ENCODE measurements around the gene SIRPB1. TPM values are rescaled to one million over a fixed set of nuclear protein-coding genes. Genes with fewer than 3 reads are reported as not detected.

Gene SIRPB1
- total and polyA plus RNA-seq, 8 donors: 0.05 to 3.6 (median 0.82) TPM; not detected in 1

DNA sequence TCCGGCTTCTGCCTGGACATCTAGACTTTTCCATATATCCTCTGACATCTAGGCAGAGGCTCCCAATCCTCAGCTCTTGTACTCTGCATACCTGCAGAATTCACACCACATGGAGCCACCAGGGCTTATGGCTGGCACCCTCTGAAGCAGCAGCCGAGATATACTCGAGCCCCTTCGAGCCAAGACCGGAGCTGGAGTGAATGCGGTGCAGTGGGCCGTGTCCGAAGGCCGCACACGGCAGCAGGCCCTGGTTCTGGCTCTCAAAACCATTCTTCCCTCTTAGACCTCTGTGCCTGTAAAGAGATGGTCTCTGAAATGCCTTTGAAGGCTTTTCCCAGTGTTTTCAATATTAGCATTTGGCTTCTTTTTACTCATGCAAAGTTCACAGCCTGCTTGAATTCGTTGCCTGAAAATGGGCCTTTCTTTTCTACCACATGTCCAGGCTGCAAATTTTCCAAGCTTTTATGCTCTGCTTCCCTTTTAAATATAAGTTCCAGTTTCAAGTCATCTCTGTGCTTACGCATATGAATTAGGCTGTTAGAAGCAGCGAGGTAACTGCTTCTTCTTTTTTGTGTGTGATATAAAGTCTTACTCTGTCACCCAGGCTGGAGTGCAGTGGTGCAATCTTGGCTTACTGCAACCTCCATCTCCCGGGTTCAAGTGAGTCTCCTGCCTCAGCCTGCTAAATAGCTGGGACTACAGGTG lies 3.8 kb upstream of the SIRPB1 start:
- intact Hi-C loops (cut with DNase I): no loop called here
- H3K36me3 ChIP-seq: no peaks in the 10 kb centered on the region
- H3K27me3 ChIP-seq: peaks cover 0 to 7% (median 0%) of the 10 kb centered on the region in 4 donors
- no peak overlapping the region for H3K27ac ChIP-seq
- no peaks in the 10 kb centered on the region for H3K9me3 ChIP-seq
- DNase-seq: no peak
- peak in 1 of 4 donors; percentile 55 for ATAC-seq
- WGBS, 2 donors: 78 to 81% methylated on average over 14 of the region's 14 CpGs
- no peaks in the 10 kb centered on the region for H3K4me1 ChIP-seq
- TF ChIP-seq, protein P1, sequence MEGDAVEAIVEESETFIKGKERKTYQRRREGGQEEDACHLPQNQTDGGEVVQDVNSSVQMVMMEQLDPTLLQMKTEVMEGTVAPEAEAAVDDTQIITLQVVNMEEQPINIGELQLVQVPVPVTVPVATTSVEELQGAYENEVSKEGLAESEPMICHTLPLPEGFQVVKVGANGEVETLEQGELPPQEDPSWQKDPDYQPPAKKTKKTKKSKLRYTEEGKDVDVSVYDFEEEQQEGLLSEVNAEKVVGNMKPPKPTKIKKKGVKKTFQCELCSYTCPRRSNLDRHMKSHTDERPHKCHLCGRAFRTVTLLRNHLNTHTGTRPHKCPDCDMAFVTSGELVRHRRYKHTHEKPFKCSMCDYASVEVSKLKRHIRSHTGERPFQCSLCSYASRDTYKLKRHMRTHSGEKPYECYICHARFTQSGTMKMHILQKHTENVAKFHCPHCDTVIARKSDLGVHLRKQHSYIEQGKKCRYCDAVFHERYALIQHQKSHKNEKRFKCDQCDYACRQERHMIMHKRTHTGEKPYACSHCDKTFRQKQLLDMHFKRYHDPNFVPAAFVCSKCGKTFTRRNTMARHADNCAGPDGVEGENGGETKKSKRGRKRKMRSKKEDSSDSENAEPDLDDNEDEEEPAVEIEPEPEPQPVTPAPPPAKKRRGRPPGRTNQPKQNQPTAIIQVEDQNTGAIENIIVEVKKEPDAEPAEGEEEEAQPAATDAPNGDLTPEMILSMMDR (IDR thresholded peaks at IDR 0.05): no peak
- H3K4me3 ChIP-seq: no peak overlapping the region
- FAIRE-seq: no peak

DNA sequence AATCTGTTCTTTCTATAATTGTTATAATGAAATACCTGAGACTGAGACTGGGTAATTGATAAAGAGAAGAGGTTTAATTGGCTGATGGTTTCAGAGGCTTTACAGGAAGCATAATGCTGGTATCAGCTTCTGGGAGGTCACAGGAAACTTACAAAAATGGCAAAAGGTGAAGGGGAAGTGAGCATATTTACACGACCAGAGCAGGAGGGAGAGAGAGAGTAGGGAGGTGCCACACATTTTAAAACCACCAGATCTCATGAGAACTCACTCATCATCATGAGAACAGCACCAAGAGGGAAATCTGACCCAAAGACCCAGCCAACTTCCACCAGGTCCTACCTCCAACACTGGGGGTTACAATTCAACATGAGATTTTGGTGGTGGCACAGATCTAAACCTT lies 2.6 kb upstream of the SIRPB1 start:
- WGBS, 2 donors: 5 to 7% methylated on average over 1 of the region's 1 CpG
- Histone ChIP-seq H3K4me3 (no peak overlapping the region), H3K27ac (no peak overlapping the region), H3K4me1 (no peaks in the 10 kb centered on the region), H3K27me3 (peaks cover 0 to 7% (median 0%) of the 10 kb centered on the region in 4 donors), H3K36me3 (no peaks in the 10 kb centered on the region), H3K9me3 (no peaks in the 10 kb centered on the region)
- DNase-seq (no peak), ATAC-seq (no peak), FAIRE-seq (no peak)
- TF ChIP-seq, protein P1 (IDR thresholded peaks at IDR 0.05): no peak
- intact Hi-C loops (cut with DNase I): no loop called here

DNA sequence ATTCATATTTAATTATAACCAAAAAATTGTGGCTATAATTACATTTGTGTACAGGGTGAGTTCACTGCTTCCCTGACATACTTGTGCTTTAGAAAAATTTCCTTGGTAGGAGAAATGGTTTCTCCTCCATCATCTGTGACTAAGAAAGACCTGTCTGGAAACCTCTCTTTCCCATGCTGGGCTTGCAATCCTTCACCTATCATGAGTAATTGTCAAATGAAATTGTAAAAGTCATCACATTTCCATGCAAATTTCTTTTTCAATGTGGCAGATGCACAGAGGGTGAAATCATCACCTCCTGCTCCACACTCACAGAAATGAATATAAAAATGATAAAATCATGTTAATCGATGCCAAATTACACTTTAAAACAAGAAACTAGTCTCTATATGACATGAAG lies 1.5 kb upstream of the SIRPB1 start:
- Histone ChIP-seq H3K9me3 (no peaks in the 10 kb centered on the region), H3K36me3 (no peaks in the 10 kb centered on the region), H3K4me1 (no peaks in the 10 kb centered on the region), H3K4me3 (no peak overlapping the region), H3K27me3 (peaks cover 0 to 7% (median 0%) of the 10 kb centered on the region in 4 donors), H3K27ac (no peak overlapping the region)
- FAIRE-seq (no peak), ATAC-seq (no peak), DNase-seq (no peak)
- TF ChIP-seq, protein P1 (IDR thresholded peaks at IDR 0.05): no peak
- intact Hi-C loops (cut with DNase I): no loop called here
- WGBS, 2 donors: 38 to 59% methylated on average over 1 of the region's 1 CpG

DNA sequence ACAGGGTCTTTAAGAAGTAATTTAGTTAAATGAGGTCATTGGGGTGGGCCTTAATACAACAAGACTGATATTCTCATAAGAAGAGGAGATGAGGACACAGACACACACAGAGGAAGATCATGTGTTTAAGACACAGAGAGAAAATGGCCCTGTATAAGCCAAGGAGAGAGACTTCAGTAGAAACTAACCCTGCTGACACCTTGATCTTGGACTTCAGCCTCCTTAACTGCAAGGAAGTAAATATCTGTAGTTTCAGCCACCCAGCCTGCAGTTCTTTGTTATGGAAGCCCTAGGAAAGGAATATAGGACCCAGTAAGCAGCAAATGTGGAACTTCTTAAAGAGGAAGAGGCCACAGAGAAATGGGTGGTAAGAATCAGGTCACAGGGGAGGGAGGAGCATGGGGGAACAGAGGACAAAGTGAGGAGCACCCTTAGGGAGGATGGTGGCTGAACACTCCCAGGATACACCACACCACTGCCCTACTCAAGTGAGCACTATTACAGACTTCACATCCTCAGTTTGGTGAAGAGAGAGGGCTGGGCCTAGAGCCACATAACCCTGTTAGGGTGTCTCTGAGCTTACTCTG lies 762 bp downstream of the SIRPB1 start:
- H3K4me1 ChIP-seq: no peaks in the 10 kb centered on the region
- H3K27me3 ChIP-seq: peaks cover 0 to 7% (median 0%) of the 10 kb centered on the region in 4 donors
- H3K9me3 ChIP-seq: no peaks in the 10 kb centered on the region
- no peaks in the 10 kb centered on the region for H3K36me3 ChIP-seq
- ATAC-seq: peak in 1 of 4 donors; percentile 65
- TF ChIP-seq, protein P1 (IDR thresholded peaks at IDR 0.05): no peak
- no peak for FAIRE-seq
- peak overlapping the region in 1 of 4 donors; percentile 8 for H3K27ac ChIP-seq
- H3K4me3 ChIP-seq: no peak overlapping the region
- no peak for DNase-seq
- intact Hi-C loops (cut with DNase I): no loop called here

DNA sequence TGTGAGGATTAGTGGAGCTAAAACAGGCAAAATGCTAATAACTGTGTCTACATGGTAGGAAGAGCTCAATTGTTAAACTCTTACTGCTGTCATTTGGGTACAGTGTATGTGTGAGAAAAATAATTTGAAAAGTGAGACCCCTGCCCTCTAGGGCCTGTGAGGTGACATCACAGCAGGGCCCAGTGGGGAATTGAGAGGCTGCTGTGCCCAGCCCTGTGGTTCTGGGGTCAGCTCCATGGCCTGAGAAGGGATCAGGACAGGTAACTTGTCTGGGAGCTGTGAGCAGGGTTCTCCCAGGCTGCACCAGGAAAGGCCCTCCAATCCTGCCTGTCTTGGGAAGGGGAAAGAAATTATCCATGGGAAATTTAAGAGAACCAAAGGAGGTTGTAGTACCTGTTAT lies 1.3 kb downstream of the SIRPB1 start:
- Histone ChIP-seq H3K9me3 (no peaks in the 10 kb centered on the region), H3K27ac (no peak overlapping the region), H3K36me3 (no peaks in the 10 kb centered on the region), H3K27me3 (peaks cover 0 to 7% (median 0%) of the 10 kb centered on the region in 4 donors), H3K4me3 (no peak overlapping the region), H3K4me1 (no peaks in the 10 kb centered on the region)
- no peak for FAIRE-seq
- no peak for ATAC-seq
- DNase-seq: no peak
- TF ChIP-seq, protein P1 (IDR thresholded peaks at IDR 0.05): no peak
- intact Hi-C loops (cut with DNase I): no loop called here
